Measurements from ENCODE around the gene MTRF1. TPM values are rescaled to one million over a fixed set of nuclear protein-coding genes. Genes with fewer than 3 reads are reported as not detected.

The MTRF1 gene
- total RNA-seq, 2 donors from 2014 or later = 10.8 to 22.2 TPM

DNA sequence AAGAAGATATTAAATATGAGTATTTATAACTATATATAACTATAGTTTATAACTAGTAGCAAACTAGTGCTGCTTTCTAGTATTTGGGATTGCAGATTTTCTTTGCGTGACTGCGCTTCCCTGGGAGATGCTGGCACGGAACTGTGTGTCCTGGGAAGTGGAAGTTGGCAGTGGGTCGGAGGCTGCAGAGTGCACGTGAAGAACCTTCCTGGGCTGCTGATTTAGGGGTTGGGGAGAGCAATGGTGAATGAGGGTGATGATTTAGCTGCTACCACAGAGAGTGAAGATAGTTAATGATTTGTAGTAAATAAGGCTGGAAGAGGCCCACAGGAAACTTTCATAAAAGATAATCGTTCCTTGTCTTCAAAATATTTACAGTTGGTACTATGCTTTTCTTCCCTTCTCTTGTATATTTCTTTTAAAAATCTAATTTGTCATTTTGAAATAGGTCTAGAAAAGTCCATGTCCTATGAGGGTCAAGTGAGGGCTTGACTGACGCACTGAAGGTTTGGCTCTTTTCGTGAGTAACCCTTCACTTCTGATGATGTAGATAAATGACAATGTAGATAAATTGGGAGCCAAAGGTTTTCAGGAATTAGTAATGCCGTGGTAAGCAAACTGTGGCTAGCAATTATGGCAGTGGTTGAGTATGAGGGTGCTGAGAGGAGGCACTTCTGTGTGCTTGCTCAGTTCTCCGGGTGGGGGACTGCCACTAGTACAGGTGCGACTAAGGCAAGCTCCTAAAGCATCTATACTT, 44.7 kb upstream of the MTRF1 start:
- DNase-seq (ENCODE audit: low spot score) = no peak
- Histone ChIP-seq H3K4me3 (no peak overlapping the region), H3K27me3 (replicated peaks; ENCODE audit: insufficient read depth) (no peaks in the 10 kb centered on the region), H3K4me1 (replicated peaks) (no peaks in the 10 kb centered on the region), H3K36me3 (no peaks in the 10 kb centered on the region), H3K27ac (no peak overlapping the region), H3K9me3 (no peaks in the 10 kb centered on the region)
- intact Hi-C loops (cut with DNase I) = no loop called here
- 71% methylated on average over 11 of the region's 11 CpGs for WGBS
- TF ChIP-seq, protein P1, sequence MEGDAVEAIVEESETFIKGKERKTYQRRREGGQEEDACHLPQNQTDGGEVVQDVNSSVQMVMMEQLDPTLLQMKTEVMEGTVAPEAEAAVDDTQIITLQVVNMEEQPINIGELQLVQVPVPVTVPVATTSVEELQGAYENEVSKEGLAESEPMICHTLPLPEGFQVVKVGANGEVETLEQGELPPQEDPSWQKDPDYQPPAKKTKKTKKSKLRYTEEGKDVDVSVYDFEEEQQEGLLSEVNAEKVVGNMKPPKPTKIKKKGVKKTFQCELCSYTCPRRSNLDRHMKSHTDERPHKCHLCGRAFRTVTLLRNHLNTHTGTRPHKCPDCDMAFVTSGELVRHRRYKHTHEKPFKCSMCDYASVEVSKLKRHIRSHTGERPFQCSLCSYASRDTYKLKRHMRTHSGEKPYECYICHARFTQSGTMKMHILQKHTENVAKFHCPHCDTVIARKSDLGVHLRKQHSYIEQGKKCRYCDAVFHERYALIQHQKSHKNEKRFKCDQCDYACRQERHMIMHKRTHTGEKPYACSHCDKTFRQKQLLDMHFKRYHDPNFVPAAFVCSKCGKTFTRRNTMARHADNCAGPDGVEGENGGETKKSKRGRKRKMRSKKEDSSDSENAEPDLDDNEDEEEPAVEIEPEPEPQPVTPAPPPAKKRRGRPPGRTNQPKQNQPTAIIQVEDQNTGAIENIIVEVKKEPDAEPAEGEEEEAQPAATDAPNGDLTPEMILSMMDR (IDR thresholded peaks at IDR 0.05) = no peak
- TF ChIP-seq POLR2AphosphoS5 (IDR thresholded peaks at IDR 0.05) (no peak), POLR2A (IDR thresholded peaks at IDR 0.05) (no peak)

DNA sequence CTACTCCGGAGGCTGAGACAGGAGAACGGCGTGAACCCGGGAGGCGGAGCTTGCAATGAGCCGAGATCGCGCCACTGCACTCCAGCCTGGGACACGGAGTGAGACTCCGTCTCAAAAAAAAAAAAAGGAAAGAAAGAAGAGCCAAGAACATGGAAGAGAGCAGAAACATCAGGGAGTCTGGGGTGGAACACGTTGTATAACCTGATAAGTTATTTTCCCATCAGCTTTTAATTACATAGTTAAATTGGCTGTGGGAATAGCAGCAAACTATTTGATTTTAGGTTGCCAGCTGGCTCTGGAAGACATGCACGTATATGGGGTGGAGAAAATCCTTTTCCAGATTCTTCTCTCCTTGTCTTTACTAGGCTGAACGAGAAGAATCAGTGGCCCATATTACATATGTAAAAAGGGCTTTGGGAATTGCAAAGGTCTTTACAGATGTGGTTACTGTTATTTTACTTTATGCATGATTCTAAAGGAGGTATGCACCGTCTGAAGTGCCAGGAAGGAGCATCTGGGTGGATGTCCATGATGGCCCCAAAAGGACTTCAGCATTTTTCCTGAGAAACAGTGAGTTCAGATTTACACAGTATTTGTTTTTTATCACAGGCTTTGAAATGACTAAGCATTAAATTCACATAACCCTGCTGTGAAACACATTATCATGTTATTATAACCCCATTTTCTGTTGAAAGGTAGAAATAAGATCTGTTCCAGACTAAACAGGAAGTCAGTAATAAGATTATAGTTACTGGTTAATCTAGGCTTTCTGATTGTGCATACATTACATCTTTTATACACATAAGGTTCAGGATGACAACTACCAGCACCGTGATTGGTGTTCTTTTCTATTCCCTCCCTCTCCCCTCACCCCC, 43.1 kb upstream of the MTRF1 start:
- intact Hi-C loops (cut with DNase I) = no loop called here
- 50% methylated on average over 15 of the region's 15 CpGs for WGBS
- TF ChIP-seq, protein P1 (IDR thresholded peaks at IDR 0.05) = no peak
- no peak for TF ChIP-seq POLR2AphosphoS5 (IDR thresholded peaks at IDR 0.05)
- no peak for DNase-seq (ENCODE audit: low spot score)
- Histone ChIP-seq H3K4me1 (replicated peaks) (no peaks in the 10 kb centered on the region), H3K36me3 (no peaks in the 10 kb centered on the region), H3K27me3 (replicated peaks; ENCODE audit: insufficient read depth) (no peaks in the 10 kb centered on the region), H3K9me3 (no peaks in the 10 kb centered on the region), H3K27ac (peak overlapping the region in 1 of 2 donors; percentile 19), H3K4me3 (no peak overlapping the region)

DNA sequence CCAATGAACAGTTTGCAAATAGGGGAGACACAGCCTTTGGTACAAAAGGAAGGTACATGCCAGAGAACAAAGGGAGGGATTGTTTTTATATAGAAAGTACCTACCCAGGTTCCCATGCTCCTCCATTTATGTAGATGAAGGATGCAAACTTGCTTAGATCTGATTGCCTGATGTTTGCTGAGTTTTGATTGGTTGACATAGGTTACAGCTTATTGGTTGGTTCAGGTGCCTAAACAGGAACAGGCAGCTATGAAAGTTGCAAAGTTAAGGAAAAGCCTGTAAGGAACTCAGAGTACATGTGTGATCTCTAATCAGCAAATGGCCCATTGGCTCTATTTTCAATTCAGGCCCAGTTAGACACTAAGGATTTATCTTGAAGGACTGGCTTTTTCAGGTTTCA, 41.2 kb upstream of the MTRF1 start:
- Histone ChIP-seq H3K9me3 (no peaks in the 10 kb centered on the region), H3K27me3 (replicated peaks; ENCODE audit: insufficient read depth) (no peaks in the 10 kb centered on the region), H3K4me1 (replicated peaks) (no peaks in the 10 kb centered on the region), H3K27ac (no peak overlapping the region), H3K36me3 (no peaks in the 10 kb centered on the region), H3K4me3 (no peak overlapping the region)
- DNase-seq (ENCODE audit: low spot score) = no peak
- TF ChIP-seq, protein P1 (IDR thresholded peaks at IDR 0.05) = no peak
- TF ChIP-seq POLR2A (IDR thresholded peaks at IDR 0.05) (no peak), POLR2AphosphoS5 (IDR thresholded peaks at IDR 0.05) (no peak)
- intact Hi-C loops (cut with DNase I) = no loop called here

DNA sequence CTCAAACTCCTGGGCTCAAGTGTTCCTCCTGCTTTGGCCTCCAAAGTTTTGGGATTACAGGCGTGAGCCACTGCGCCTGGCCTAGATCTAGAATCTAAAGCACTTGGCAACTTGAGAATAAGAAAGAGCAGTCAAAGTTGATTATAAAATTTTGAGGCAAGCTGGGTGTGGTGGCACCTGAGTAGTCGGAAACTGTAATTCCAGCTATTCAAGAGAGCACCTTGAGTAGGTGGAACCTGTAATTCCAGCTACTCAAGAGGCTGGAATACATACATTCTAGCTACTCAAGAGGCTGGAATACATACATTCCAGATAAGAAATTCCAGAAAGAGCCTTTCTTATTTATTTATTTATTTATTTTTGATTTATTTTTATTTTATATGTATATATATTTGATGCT, 39.4 kb upstream of the MTRF1 start:
- intact Hi-C loops (cut with DNase I) = no loop called here
- H3K27me3 ChIP-seq (replicated peaks; ENCODE audit: insufficient read depth) = no peaks in the 10 kb centered on the region
- no peak overlapping the region for H3K27ac ChIP-seq
- H3K4me3 ChIP-seq = no peak overlapping the region
- H3K36me3 ChIP-seq = no peaks in the 10 kb centered on the region
- TF ChIP-seq, protein P1 (IDR thresholded peaks at IDR 0.05) = no peak
- no peak for TF ChIP-seq POLR2AphosphoS5 (IDR thresholded peaks at IDR 0.05)
- TF ChIP-seq POLR2A (IDR thresholded peaks at IDR 0.05) = no peak
- H3K4me1 ChIP-seq (replicated peaks) = no peaks in the 10 kb centered on the region
- no peaks in the 10 kb centered on the region for H3K9me3 ChIP-seq
- DNase-seq (ENCODE audit: low spot score) = no peak
- 100% methylated on average over 3 of the region's 3 CpGs for WGBS

Measured in prostate gland (tissue), 2 donors.